Measurements from ENCODE around the gene METTL6.
"Not testable (repeated sequence)": the region's sequence is repeated elsewhere in the genome, so short reads cannot be mapped to it uniquely, and the experiment has no call there.

METTL6 gene

GRCh38 chr3:15401936-15402335 lies 25.4 kb downstream of the METTL6 start:
- DNase-seq, result no peak

GRCh38 chr3:15399970-15400369 lies 27.4 kb downstream of the METTL6 start:
- DNase-seq, result peak in 1 of 2 donors; percentile 21

- DNase-seq, result peak in 1 of 2 donors; percentile 62
Measured at GRCh38 chr3:15398731-15399133, 28.6 kb downstream of the METTL6 start.

GRCh38 chr3:15393252-15393651 lies 34.1 kb downstream of the METTL6 start:
- DNase-seq, result not testable (repeated sequence)

GRCh38 chr3:15391007-15391406 lies 36.3 kb downstream of the METTL6 start:
- DNase-seq, result no peak

- DNase-seq, result no peak
Measured at GRCh38 chr3:15390460-15390859, 36.9 kb downstream of the METTL6 start.

- not testable (repeated sequence) for DNase-seq
Measured at GRCh38 chr3:15388335-15388734, 39.0 kb downstream of the METTL6 start.

GRCh38 chr3:15387735-15388134 lies 39.6 kb downstream of the METTL6 start:
- DNase-seq, result no peak

GRCh38 chr3:15387171-15387581 lies 40.2 kb downstream of the METTL6 start:
- DNase-seq, result no peak

GRCh38 chr3:15386654-15386955 lies 40.7 kb downstream of the METTL6 start:
- not testable (repeated sequence) for DNase-seq

GRCh38 chr3:15385901-15386653 lies 41.3 kb downstream of the METTL6 start:
- no peak for DNase-seq

- DNase-seq, result not testable (repeated sequence)
Measured at GRCh38 chr3:15385238-15385695, 42.1 kb downstream of the METTL6 start.

- DNase-seq, result no peak
Measured at GRCh38 chr3:15384510-15385237, 42.7 kb downstream of the METTL6 start.

- no peak for DNase-seq
Measured at GRCh38 chr3:15382405-15382923, 44.9 kb downstream of the METTL6 start.

- DNase-seq, result no peak
Measured at GRCh38 chr3:15380980-15381890, 46.1 kb downstream of the METTL6 start.

- peak; percentile 96 to 97 for DNase-seq
Measured at GRCh38 chr3:15377961-15378791, 49.2 kb downstream of the METTL6 start.

GRCh38 chr3:15375461-15376000 lies 51.8 kb downstream of the METTL6 start:
- DNase-seq, result no peak

GRCh38 chr3:15372918-15373317 lies 54.4 kb downstream of the METTL6 start:
- no peak for DNase-seq

GRCh38 chr3:15368561-15369135 lies 58.7 kb downstream of the METTL6 start:
- DNase-seq, result no peak

GRCh38 chr3:15367059-15367458 lies 60.3 kb downstream of the METTL6 start:
- DNase-seq, result no peak

- not testable (repeated sequence) for DNase-seq
Measured at GRCh38 chr3:15364078-15364477, 63.3 kb downstream of the METTL6 start.
